ENCODE results near the gene TMEM130. TPM values are rescaled to one million over a fixed set of nuclear protein-coding genes. Genes with fewer than 3 reads are reported as not detected.

The TMEM130 gene
- total and polyA plus RNA-seq, 2 experiments from 2014 or later, result 1.5 to 2.0 TPM

DNA sequence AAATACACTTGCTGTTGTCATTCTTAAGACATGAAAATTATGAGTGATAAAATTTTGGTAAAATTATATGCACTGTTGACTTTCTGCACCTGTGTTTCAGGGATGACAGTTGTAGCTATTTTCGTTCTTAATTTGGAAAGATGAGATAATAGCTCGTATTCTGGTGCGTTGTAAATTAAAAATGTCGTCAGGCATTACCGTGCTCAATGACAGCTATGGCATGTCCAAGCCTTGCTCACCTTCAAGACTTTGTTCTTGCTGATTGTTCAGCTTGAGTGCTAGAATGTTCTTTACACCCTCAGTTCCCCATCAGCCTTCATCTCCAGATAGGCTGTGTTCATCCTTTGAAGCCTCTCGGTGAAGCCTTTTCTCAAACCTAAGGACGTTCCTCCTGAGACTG is 30.0 kb upstream of the TMEM130 start (continued):
- TF ChIP-seq, protein P1, sequence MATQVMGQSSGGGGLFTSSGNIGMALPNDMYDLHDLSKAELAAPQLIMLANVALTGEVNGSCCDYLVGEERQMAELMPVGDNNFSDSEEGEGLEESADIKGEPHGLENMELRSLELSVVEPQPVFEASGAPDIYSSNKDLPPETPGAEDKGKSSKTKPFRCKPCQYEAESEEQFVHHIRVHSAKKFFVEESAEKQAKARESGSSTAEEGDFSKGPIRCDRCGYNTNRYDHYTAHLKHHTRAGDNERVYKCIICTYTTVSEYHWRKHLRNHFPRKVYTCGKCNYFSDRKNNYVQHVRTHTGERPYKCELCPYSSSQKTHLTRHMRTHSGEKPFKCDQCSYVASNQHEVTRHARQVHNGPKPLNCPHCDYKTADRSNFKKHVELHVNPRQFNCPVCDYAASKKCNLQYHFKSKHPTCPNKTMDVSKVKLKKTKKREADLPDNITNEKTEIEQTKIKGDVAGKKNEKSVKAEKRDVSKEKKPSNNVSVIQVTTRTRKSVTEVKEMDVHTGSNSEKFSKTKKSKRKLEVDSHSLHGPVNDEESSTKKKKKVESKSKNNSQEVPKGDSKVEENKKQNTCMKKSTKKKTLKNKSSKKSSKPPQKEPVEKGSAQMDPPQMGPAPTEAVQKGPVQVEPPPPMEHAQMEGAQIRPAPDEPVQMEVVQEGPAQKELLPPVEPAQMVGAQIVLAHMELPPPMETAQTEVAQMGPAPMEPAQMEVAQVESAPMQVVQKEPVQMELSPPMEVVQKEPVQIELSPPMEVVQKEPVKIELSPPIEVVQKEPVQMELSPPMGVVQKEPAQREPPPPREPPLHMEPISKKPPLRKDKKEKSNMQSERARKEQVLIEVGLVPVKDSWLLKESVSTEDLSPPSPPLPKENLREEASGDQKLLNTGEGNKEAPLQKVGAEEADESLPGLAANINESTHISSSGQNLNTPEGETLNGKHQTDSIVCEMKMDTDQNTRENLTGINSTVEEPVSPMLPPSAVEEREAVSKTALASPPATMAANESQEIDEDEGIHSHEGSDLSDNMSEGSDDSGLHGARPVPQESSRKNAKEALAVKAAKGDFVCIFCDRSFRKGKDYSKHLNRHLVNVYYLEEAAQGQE (IDR thresholded peaks at IDR 0.05; ENCODE audit: unreplicated experiment), result no peak

DNA sequence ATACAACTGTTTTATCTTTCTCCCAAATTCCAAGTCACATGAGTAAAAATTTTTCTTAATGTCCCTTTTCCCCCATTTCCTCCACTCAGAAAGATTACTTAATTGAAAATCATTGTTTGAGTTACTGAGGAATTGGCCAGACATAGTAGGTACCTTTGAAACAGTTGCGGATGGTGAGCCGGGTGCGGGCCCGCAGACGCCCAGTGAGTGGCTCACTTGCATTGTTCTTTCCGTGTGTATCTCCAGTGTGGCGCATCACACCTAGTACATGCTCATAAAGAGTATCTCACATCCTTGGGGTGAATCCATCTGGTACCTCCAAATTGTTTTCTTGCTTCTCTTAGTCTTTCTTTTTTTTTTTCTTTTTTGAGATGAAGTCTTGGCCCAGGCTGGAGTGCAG is 22.8 kb upstream of the TMEM130 start:
- ATAC-seq (no peak), DNase-seq (ENCODE audit: low spot score) (no peak)
- peaks cover 3% of the 10 kb centered on the region for H3K27me3 Mint-ChIP-seq (ENCODE audit: insufficient read depth, low read depth, poor library complexity)
- peaks cover 34% of the 10 kb centered on the region; the same call in 1 of the 2 replicates for H4K20me1 ChIP-seq (replicated peaks; ENCODE audit: insufficient read depth)
- no peak overlapping the region for H3K27ac Mint-ChIP-seq
- H3K4me2 ChIP-seq, result no peak overlapping the region
- H2AFZ ChIP-seq, result no peak overlapping the region
- H3K4me1 Mint-ChIP-seq, result no peaks in the 10 kb centered on the region
- peaks cover 53% of the 10 kb centered on the region for H3K36me3 ChIP-seq (ENCODE audit: insufficient read depth)
- no peak overlapping the region for H3K27ac ChIP-seq (ENCODE audit: low read depth)
- no peaks in the 10 kb centered on the region for H3F3A ChIP-seq (replicated peaks; ENCODE audit: low read depth)
- H3K4me3 ChIP-seq, result no peak overlapping the region
- H3K79me2 ChIP-seq (replicated peaks; ENCODE audit: insufficient read depth), result no peaks in the 10 kb centered on the region
- no peaks in the 10 kb centered on the region for H3K4me1 ChIP-seq (ENCODE audit: insufficient read depth)
- peaks cover 80% of the 10 kb centered on the region for H3K36me3 Mint-ChIP-seq (ENCODE audit: low read depth)
- no peaks in the 10 kb centered on the region for H3K27me3 ChIP-seq (ENCODE audit: insufficient read depth)
- no peaks in the 10 kb centered on the region for H3K9me3 Mint-ChIP-seq
- TF ChIP-seq, protein P1 (IDR thresholded peaks at IDR 0.05; ENCODE audit: unreplicated experiment), result no peak
- TF ChIP-seq, protein P2, sequence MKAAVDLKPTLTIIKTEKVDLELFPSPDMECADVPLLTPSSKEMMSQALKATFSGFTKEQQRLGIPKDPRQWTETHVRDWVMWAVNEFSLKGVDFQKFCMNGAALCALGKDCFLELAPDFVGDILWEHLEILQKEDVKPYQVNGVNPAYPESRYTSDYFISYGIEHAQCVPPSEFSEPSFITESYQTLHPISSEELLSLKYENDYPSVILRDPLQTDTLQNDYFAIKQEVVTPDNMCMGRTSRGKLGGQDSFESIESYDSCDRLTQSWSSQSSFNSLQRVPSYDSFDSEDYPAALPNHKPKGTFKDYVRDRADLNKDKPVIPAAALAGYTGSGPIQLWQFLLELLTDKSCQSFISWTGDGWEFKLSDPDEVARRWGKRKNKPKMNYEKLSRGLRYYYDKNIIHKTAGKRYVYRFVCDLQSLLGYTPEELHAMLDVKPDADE (IDR thresholded peaks at IDR 0.05), result no peak
- no peak for TF ChIP-seq ZNF331 (CRISPR knock-in tag; IDR thresholded peaks at IDR 0.05; ENCODE audit: low read depth)
- TF ChIP-seq, protein P3, sequence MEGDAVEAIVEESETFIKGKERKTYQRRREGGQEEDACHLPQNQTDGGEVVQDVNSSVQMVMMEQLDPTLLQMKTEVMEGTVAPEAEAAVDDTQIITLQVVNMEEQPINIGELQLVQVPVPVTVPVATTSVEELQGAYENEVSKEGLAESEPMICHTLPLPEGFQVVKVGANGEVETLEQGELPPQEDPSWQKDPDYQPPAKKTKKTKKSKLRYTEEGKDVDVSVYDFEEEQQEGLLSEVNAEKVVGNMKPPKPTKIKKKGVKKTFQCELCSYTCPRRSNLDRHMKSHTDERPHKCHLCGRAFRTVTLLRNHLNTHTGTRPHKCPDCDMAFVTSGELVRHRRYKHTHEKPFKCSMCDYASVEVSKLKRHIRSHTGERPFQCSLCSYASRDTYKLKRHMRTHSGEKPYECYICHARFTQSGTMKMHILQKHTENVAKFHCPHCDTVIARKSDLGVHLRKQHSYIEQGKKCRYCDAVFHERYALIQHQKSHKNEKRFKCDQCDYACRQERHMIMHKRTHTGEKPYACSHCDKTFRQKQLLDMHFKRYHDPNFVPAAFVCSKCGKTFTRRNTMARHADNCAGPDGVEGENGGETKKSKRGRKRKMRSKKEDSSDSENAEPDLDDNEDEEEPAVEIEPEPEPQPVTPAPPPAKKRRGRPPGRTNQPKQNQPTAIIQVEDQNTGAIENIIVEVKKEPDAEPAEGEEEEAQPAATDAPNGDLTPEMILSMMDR (conservative IDR thresholded peaks at IDR 0.05; ENCODE audit: low read depth in 2 of 2), result no peak
- H3K9me2 ChIP-seq (ENCODE audit: insufficient read depth), result no peaks in the 10 kb centered on the region
- H3K4me3 Mint-ChIP-seq, result no peak overlapping the region
